Upper lobe of left lung (tissue), 4 donors: ENCODE results near the gene SERINC3.

Experiments used
- CTCF ChIP-seq, 6 experiments: fragments of 450-650 bp in 4 of 6; fragments of 200-600 bp in 2 of 6; sonication (generic) in 2 of 6; IDR thresholded peaks; one replicate each; pipeline ENCODE4 v1.5.1; 2016 to 2019; ENCODE audit warnings: antibody characterized with exemption in 6 of 6
- POLR2AphosphoS5 ChIP-seq, 2 donors: sonication (generic); formaldehyde crosslinking; IDR thresholded peaks; one replicate each; pipeline ENCODE4 v1.5.1; 2017; ENCODE audit warnings: antibody characterized with exemption in 2 of 2

GRCh38 chr20:44450903-44451450 is 70.9 kb downstream of the SERINC3 start:
- TF ChIP-seq CTCF (IDR thresholded peaks at IDR 0.05) = no peak
- no peak for TF ChIP-seq POLR2AphosphoS5 (IDR thresholded peaks at IDR 0.05)
